GM18508 (cell line): Measurements from ENCODE around the gene SRSF3.

Experiments used
- ATAC-seq: cut with Tn5 transposase; IDR thresholded peaks from one replicate; pipeline ENCODE4 v1.9.1; 2021; ENCODE audit warnings: moderate number of reproducible peaks; ENCODE audit not compliant: insufficient read depth, unreplicated experiment

Gene SRSF3

GRCh38 chr6:36618366-36619355, 24.5 kb downstream of the SRSF3 start:
- no peak for ATAC-seq

DNA sequence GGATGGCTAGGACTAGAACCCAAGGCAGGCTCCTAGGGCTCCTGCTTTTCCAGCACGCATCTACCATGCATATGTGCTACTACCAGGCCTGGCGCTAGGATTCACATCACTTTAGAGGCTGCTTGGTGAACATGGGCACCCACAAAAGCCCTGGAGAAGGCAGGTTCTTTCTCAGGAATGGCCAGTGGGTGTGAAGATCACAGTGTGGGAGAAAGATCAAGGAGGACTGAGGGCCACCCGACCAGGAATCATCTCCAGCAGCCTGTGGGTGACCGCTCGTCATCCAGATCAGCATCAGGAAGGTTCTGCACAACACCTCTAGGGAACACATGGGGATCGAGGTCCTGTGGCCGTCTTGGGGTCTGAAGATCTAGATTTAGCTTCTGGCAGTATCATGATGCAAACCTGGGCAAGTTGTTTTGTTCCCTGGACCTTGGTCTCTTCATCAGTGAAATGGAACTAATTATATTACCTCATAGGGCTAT, 27.3 kb downstream of the SRSF3 start:
- no peak for ATAC-seq

DNA sequence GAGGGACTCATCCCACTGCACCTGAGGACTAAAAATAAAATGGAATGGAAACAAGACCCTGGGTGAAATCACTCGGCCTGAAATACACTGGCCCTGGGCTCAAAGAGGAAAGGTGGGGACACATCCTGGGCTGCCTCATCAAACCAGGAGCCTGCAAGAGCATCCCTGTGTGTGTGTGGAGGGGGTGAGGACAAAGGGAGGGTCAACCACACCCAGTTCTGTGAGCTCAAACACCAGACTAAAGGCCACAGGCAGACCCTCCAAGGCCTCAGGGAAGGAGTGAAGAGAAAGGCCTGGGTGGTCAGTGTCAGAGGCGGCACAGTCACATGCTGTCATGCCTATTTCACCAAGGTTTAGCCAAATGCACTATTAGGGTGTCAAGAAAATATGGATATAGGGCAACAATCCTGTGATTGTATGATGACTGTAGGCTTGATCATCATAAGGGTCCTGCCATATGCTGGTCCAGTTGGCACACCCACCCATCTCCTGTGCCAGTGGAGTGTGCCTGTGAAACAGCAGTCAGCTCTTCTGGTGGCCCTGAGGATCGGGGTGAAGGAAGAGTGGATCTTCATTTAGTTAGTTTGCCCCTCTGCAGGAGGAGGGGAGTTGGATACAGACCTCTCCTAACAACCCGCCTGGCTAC, 28.9 kb downstream of the SRSF3 start:
- ATAC-seq: no peak

- ATAC-seq: no peak
Measured at GRCh38 chr6:36623547-36624459, 29.6 kb downstream of the SRSF3 start.

DNA sequence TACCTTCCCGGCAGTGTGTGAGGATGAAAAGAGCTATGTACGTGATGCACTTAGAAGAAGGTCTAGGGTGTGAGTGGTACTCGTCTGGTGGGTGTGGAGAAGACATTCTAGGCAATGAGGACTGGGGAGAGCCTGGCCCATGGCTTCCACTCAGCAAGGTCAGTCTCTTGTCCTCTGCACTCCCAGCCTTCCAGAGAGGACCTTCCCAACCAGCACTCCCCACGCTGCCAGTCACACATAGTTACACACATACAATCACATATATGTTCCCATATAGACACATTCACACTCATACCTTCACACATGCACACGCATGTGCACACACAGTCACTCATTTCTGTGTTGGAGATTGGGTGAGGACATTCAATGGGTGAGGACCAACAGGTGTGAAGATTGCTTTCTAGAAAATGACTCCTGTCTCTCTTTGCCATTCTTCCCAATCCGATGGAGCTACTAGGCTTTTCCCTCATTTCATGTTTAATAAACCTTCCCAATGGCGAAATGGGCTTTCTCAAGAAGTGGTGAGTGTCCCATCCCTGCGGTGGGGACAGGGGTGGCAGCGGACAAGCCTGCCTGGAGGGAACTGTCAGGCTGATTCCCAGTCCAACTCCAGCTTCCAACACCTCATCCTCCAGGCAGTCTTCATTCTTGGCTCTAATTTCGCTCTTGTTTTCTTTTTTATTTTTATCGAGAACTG, 30.4 kb downstream of the SRSF3 start:
- no peak for ATAC-seq

DNA sequence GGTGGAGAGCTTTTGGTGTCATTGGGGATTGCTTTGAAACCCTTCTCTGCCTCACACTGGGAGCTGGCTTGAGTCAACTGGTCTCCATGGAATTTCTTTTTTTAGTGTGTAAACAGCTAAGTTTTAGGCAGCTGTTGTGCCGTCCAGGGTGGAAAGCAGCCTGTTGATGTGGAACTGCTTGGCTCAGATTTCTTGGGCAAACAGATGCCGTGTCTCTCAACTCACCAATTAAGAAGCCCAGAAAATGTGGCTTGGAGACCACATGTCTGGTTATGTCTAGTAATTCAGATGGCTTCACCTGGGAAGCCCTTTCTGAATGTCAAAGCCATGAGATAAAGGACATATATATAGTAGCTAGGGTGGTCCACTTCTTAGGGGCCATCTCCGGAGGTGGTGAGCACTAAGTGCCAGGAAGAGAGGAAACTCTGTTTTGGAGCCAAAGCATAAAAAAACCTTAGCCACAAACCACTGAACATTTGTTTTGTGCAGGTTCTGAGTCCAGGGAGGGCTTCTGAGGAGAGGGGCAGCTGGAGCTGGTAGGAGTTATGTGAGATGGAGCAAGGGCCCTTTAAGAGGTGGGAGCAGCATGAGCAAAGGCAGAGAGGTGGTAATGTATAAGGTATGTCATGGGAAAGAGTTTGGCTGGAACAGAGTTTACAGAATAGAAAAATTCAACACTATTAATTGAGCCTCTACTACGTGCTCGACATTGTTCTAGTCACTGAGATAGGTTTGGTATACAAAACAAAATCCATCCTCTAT, 31.2 kb downstream of the SRSF3 start:
- no peak for ATAC-seq

DNA sequence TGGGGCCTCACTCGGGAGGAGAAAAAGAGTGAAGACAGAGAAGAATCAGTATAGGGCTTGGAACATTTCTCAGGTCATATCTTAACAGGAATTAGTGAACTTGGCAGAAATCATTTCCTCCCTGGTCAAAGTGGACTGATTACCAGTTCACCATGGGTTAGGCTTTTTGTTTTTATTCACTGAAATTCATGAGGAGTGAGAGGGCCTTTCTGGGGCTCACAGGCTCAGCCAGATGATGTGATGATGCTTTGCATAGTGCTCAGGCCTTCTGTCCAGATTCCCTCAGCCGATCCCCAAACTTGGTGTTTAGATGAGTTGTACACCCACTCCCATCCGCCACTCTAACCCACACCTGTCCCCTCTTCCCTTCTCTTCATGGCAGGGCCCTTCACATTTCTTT, 32.5 kb downstream of the SRSF3 start:
- no peak for ATAC-seq

GRCh38 chr6:36627141-36627540, 33.0 kb downstream of the SRSF3 start:
- ATAC-seq: no peak

GRCh38 chr6:36627801-36628246, 33.7 kb downstream of the SRSF3 start:
- no peak for ATAC-seq

DNA sequence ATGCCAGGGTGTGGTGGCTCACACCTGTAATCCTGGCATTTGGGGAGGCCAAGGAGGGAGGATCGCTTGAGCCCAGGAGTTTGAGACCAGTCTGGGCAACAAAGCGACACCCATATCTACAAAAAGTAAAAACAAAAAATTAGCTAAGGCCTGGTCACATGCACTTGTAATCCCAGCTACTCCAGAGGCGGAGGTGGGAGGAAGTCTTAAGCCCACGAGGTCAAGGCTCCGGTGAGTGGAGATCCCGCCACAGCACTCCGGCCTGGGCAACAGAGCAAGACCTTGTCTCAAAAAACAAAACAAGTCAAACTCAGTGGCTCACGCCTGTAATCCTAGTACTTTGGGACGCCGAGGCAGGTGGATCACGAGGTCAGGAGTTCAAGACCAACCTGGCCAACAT, 35.6 kb downstream of the SRSF3 start:
- no peak for ATAC-seq

GRCh38 chr6:36631326-36632011, 37.3 kb downstream of the SRSF3 start:
- ATAC-seq: no peak

DNA sequence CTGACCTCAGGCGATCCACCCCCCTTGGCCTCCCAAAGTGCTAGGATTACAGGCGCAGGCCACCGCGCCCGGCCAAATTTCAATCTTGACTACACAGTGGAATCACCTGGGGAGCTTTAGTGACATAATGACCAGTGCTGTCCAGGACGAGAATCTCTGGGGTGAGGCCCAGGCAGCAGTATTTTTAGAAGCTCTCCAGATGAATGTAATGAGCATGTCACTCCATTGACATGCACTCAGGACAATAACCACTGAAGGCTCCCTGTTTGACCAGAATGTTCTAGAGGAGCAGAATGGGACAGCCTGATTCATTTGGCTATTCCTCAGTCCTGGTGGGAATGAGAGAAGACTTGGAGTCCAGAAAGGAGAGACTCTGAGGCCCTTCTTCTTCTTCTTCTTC, 39.2 kb downstream of the SRSF3 start:
- ATAC-seq: no peak

GRCh38 chr6:36633915-36634314, 39.8 kb downstream of the SRSF3 start:
- no peak for ATAC-seq

- no peak for ATAC-seq
Measured at GRCh38 chr6:36634317-36635108, 40.4 kb downstream of the SRSF3 start.

DNA sequence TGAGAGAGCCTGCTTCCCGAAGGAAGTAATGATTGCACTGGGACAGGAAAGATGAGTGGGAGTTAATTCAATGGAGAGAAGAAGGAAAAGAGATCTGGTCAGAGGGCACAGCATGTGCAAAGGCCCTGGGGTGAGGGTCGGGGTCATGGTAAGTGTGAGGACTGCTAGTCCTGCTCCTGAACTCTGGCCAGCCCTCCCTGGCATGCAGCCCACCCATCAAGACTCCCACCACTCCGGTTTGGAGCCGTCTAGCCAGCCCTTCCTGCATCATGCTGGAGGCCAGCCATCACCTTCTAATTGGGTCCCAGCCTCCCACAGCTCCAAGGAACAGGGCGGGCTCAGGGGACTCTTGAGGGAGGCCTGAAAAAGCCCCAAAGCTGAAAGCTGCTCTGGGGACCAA, 42.1 kb downstream of the SRSF3 start:
- no peak for ATAC-seq

GRCh38 chr6:36636687-36637418, 42.7 kb downstream of the SRSF3 start:
- no peak for ATAC-seq

GRCh38 chr6:36638579-36638978, 44.4 kb downstream of the SRSF3 start:
- ATAC-seq: no peak
